PC-3 (cell line): ENCODE measurements around the gene ABLIM2.

Experiments
- CTCF ChIP-seq: fragments of 300-600 bp; sonication (generic); conservative IDR thresholded peaks from 2 replicates; pipeline ENCODE4 v1.5.1; 2017; ENCODE audit warnings: antibody characterized with exemption, low read depth, mild to moderate bottlenecking, low read length
- EZH2 ChIP-seq: fragments of 300-600 bp; sonication (generic); IDR thresholded peaks from one replicate; pipeline ENCODE4 v1.6.1; 2017; ENCODE audit warnings: antibody characterized with exemption, mild to moderate bottlenecking, low read length; ENCODE audit not compliant: unreplicated experiment
- EZH2phosphoT487 ChIP-seq: fragments of 300-600 bp; sonication (generic); IDR thresholded peaks from 2 replicates; pipeline ENCODE4 v1.6.1; 2018; ENCODE audit warnings: mild to moderate bottlenecking, antibody characterized with exemption, low read length, borderline replicate concordance

GRCh38 chr4:7960017-7960789, 198.4 kb downstream of the ABLIM2 start:
- no peak for TF ChIP-seq CTCF
- TF ChIP-seq EZH2, result no peak
- TF ChIP-seq EZH2phosphoT487, result no peak
